Prostate gland (tissue), 2 donors: Measurements from ENCODE around the gene TIE1.

Experiments used
- POLR2A ChIP-seq: fragments of 450-650 bp; IDR thresholded peaks from one replicate; pipeline ENCODE4 v1.6.1; 2016; ENCODE audit warnings: antibody characterized with exemption, mild to moderate bottlenecking
- POLR2AphosphoS5 ChIP-seq: sonication (generic); formaldehyde crosslinking; IDR thresholded peaks from one replicate; pipeline ENCODE4 v1.6.1; 2017; ENCODE audit warnings: antibody characterized with exemption
- TF ChIP-seq, protein P1 (sequence below), 4 experiments: fragments of 200-600 bp in 2 of 4; fragments of 450-650 bp in 2 of 4; sonication (generic) in 2 of 4; IDR thresholded peaks; 1 replicate in 3 of 4; 2 replicates in 1 of 4; pipeline ENCODE4 v1.5.1; 2016 to 2019; ENCODE audit warnings: antibody characterized with exemption in 4 of 4, mild to moderate bottlenecking in 2 of 4, moderate library complexity in 2 of 4

DNA sequence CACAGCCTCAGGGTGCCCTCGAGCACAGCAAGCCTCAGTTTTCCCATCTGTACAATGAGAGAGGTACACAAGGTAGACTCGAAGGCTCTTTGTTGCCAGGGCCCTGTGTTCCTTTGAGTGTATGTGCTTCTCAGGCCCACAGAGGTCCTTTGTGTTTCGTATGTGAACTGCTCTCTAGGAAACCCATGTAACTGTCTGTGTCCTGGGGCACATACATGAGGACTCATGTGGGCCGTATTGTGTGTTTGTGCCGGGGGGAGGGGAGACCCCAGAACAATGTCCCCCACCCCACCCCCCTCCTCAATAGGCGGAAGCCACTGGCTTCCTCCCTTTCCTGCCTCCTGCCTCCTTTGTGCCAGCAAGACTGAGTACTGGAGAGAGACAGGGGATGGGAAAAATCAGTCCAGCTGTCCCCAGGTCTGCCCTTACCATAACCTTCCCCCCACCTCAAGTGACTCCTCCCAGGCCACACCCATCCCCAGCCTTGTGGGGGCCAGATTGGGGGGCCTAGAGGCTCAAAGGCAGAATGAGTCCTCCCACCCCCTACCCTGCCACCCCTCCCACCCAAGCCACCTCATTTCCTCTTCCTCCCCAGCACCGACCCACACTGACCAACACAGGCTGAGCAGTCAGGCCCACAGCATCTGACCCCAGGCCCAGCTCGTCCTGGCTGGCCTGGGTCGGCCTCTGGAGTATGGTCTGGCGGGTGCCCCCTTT, at the start of gene TIE1:
- TF ChIP-seq POLR2AphosphoS5 (peak; percentile 3), POLR2A (no peak)
- TF ChIP-seq, protein P1, sequence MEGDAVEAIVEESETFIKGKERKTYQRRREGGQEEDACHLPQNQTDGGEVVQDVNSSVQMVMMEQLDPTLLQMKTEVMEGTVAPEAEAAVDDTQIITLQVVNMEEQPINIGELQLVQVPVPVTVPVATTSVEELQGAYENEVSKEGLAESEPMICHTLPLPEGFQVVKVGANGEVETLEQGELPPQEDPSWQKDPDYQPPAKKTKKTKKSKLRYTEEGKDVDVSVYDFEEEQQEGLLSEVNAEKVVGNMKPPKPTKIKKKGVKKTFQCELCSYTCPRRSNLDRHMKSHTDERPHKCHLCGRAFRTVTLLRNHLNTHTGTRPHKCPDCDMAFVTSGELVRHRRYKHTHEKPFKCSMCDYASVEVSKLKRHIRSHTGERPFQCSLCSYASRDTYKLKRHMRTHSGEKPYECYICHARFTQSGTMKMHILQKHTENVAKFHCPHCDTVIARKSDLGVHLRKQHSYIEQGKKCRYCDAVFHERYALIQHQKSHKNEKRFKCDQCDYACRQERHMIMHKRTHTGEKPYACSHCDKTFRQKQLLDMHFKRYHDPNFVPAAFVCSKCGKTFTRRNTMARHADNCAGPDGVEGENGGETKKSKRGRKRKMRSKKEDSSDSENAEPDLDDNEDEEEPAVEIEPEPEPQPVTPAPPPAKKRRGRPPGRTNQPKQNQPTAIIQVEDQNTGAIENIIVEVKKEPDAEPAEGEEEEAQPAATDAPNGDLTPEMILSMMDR (IDR thresholded peaks at IDR 0.05), result no peak
